Activated CD4-positive, alpha-beta T cell treated with anti-CD3 and anti-CD28 coated beads, Interleukin-2, amount 10 ng/mL, durations not matched to agents 24 days and 14 days (primary cell): Measurements from ENCODE around the gene HASPIN. TPM values are rescaled to one million over a fixed set of nuclear protein-coding genes. Genes with fewer than 3 reads are reported as not detected.
"Not testable (repeated sequence)": the region's sequence is repeated elsewhere in the genome, so short reads cannot be mapped to it uniquely, and the experiment has no call there.

Source experiments
- DNase-seq: peaks from one replicate; pipeline ENCODE4 v3.0.0; 2022
- H3K27ac Mint-ChIP-seq: one replicate; pipeline ENCODE4 v1.8.0; 2022; ENCODE audit warnings: mild to moderate bottlenecking, mixed read lengths
- H3K27me3 Mint-ChIP-seq: one replicate; pipeline ENCODE4 v1.8.0; 2022; ENCODE audit warnings: mixed read lengths
- H3K36me3 Mint-ChIP-seq: one replicate; pipeline ENCODE4 v1.8.0; 2022; ENCODE audit warnings: low read depth, mild to moderate bottlenecking, mixed read lengths
- H3K4me1 Mint-ChIP-seq: one replicate; pipeline ENCODE4 v1.8.0; 2021; ENCODE audit warnings: mixed read lengths
- H3K4me3 Mint-ChIP-seq: one replicate; pipeline ENCODE4 v1.8.0; 2022; ENCODE audit warnings: mild to moderate bottlenecking, moderate library complexity, mixed read lengths
- H3K9me3 Mint-ChIP-seq: one replicate; pipeline ENCODE4 v1.8.0; 2021; ENCODE audit warnings: mixed read lengths
- intact Hi-C: fragments of 100-400 bp; cut with micrococcal nuclease; formaldehyde crosslinking; loops from one replicate; pipeline ENCODE4 v1.15.1; 2023
- total RNA-seq: library from RNA; stranded (reverse); gene quantifications from 2 replicates; pipeline ENCODE4 v1.2.3, GENCODE V29; 2022

Gene HASPIN
- total RNA-seq, 1 donor from 2014 or later, result 25.1 TPM

DNA sequence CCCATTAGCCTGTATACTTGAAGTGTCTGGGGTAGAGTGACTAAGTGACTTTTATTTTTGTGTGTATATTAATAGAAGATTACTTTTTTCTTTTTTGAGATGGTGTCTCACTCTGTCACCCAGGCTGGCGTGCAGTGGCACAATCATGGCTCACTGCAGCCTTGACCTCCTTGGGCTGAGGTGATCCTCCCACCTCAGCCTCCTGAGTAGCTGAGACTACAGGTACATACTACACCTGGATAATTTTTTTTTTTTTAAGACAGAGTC is 18.1 kb upstream of the HASPIN start:
- H3K9me3 Mint-ChIP-seq, H3K27me3 Mint-ChIP-seq, H3K27ac Mint-ChIP-seq, intact Hi-C loops, DNase-seq, H3K4me3 Mint-ChIP-seq: not testable (repeated sequence)
- Mint-ChIP-seq H3K4me1 (peaks cover 25% of the 10 kb centered on the region), H3K36me3 (peaks cover 37% of the 10 kb centered on the region)

- no peaks in the 10 kb centered on the region for H3K27me3 Mint-ChIP-seq
- H3K9me3 Mint-ChIP-seq, result no peaks in the 10 kb centered on the region
- peak overlapping the region; percentile 37 for H3K27ac Mint-ChIP-seq
- peaks cover 41% of the 10 kb centered on the region for H3K4me1 Mint-ChIP-seq
- intact Hi-C loops, result no loop called here
- H3K4me3 Mint-ChIP-seq, result peak overlapping the region; percentile 22
- DNase-seq, result no peak
- H3K36me3 Mint-ChIP-seq, result peaks cover 39% of the 10 kb centered on the region
These were observed 15.3 kb upstream of the HASPIN start for GRCh38 chr17:3708366-3708765.

- Mint-ChIP-seq H3K27me3 (no peaks in the 10 kb centered on the region), H3K36me3 (peaks cover 43% of the 10 kb centered on the region), H3K9me3 (no peaks in the 10 kb centered on the region), H3K4me1 (peaks cover 51% of the 10 kb centered on the region), H3K4me3 (peak overlapping the region; percentile 59), H3K27ac (peak overlapping the region; percentile 85)
- peak; percentile 94 for DNase-seq
- intact Hi-C loops, result loop anchor here (1.0 to 2.0 kb wide), 5 partner anchors 12 to 74 kb away; partner anchors contain the start of genes CTNS, EMC6, HASPIN and P2RX5
These were observed 12.7 kb upstream of the HASPIN start for GRCh38 chr17:3710951-3711383.

GRCh38 chr17:3712811-3713463 is 10.8 kb upstream of the HASPIN start:
- Mint-ChIP-seq H3K36me3 (peaks cover 59% of the 10 kb centered on the region), H3K9me3 (no peaks in the 10 kb centered on the region), H3K27ac (peak overlapping the region; percentile 89), H3K4me1 (peaks cover 64% of the 10 kb centered on the region), H3K4me3 (peak overlapping the region; percentile 71), H3K27me3 (no peaks in the 10 kb centered on the region)
- intact Hi-C loops, result no loop called here
- DNase-seq, result peak; percentile 78

DNA sequence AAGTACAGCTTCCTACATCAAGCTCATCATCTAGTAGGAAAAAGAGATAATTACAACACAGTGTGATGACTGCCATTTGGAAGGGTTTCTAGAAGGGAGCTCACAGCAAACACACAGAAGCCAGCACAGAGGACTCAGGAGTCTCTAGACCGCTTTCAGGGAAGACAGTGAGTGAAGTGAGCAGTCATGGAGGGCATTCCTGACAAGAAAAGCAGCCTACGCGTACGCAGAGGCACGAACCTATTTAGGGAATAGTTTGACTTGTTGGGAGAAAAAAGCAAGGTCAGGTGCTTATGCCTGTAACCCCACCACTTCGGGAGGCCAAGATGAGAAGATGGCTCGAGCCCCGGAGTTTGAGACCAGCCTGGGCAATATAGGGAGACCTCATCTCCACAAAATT is 8.4 kb upstream of the HASPIN start:
- Mint-ChIP-seq H3K27ac (peak overlapping the region; percentile 78), H3K27me3 (no peaks in the 10 kb centered on the region)

GRCh38 chr17:3718201-3718600 is 5.5 kb upstream of the HASPIN start:
- DNase-seq, result no peak
- intact Hi-C loops, result no loop called here
- peak overlapping the region; percentile 12 for H3K27ac Mint-ChIP-seq
- no peaks in the 10 kb centered on the region for H3K9me3 Mint-ChIP-seq
- H3K4me3 Mint-ChIP-seq, result no peak overlapping the region
- peaks cover 78% of the 10 kb centered on the region for H3K36me3 Mint-ChIP-seq
- H3K27me3 Mint-ChIP-seq, result no peaks in the 10 kb centered on the region
- peaks cover 56% of the 10 kb centered on the region for H3K4me1 Mint-ChIP-seq

More for the DNA sequence above, 8.4 kb upstream of the HASPIN start:
- no peak for DNase-seq
- intact Hi-C loops, result no loop called here
- Mint-ChIP-seq H3K9me3 (no peaks in the 10 kb centered on the region), H3K4me3 (peak overlapping the region; percentile 45), H3K36me3 (peaks cover 75% of the 10 kb centered on the region), H3K4me1 (peaks cover 63% of the 10 kb centered on the region)

DNA sequence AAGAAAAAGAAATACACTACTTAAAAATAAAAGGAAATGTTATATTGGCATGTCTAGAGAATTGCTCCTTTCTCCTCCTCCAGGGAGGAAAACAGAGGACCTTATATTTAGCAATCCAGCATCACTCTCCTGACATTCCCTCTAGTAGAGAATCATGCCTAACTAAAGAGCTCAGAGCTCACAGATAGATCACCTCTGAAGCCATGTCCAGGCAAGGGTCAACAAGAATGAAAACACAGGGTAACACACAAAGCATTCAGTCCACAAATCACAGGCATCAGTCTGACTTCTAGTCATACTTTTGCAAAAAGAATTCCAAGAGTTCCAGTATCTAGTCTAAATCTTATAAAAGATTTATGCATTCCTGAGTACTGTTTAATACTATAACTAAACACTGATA is 4.4 kb upstream of the HASPIN start:
- no peaks in the 10 kb centered on the region for H3K9me3 Mint-ChIP-seq
- intact Hi-C loops, result no loop called here
- peaks cover 53% of the 10 kb centered on the region for H3K4me1 Mint-ChIP-seq
- no peaks in the 10 kb centered on the region for H3K27me3 Mint-ChIP-seq
- no peak for DNase-seq
- no peak overlapping the region for H3K27ac Mint-ChIP-seq
- peaks cover 74% of the 10 kb centered on the region for H3K36me3 Mint-ChIP-seq
- peak overlapping the region; percentile 17 for H3K4me3 Mint-ChIP-seq

DNA sequence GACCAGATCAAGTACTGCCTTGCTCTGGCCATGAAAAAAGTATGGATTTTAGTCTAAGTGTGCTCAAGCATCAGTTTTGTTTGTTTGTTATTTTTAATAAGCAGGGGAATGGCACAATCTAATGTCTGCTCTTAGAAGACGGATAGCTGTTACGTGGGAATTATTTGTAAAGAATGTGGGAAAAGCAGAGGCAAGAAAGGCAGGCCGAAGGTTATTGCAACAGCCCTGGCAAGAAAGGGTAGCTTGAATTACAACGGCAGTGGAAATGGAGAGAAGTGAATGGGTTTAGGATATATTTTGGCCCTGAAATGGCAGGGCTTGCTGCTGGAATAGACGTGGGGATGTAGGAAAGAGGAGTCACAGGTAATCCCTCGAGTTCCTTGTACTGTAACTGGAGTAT is 987 bp upstream of the HASPIN start:
- intact Hi-C loops, result loop anchor here (1.0 to 5.0 kb wide), 3 partner anchors 11 to 240 kb away; partner anchors contain the start of gene ATP2A3
- DNase-seq, result no peak
- Mint-ChIP-seq H3K27ac (peak overlapping the region; percentile 68), H3K27me3 (no peaks in the 10 kb centered on the region), H3K9me3 (no peaks in the 10 kb centered on the region), H3K36me3 (peaks cover 67% of the 10 kb centered on the region), H3K4me1 (peaks cover 50% of the 10 kb centered on the region), H3K4me3 (peak overlapping the region; percentile 87)

- DNase-seq, result no peak
- Mint-ChIP-seq H3K27ac (peak overlapping the region; percentile 68), H3K9me3 (no peaks in the 10 kb centered on the region), H3K4me3 (peak overlapping the region; percentile 87), H3K27me3 (no peaks in the 10 kb centered on the region), H3K4me1 (peaks cover 49% of the 10 kb centered on the region), H3K36me3 (peaks cover 66% of the 10 kb centered on the region)
- intact Hi-C loops, result loop anchor here (1.0 to 5.0 kb wide), 3 partner anchors 12 to 239 kb away; partner anchors contain the start of gene ATP2A3
These were observed 531 bp upstream of the HASPIN start for GRCh38 chr17:3723188-3723555.

GRCh38 chr17:3724378-3725077 is 825 bp downstream of the HASPIN start:
- H3K27ac Mint-ChIP-seq, result peak overlapping the region; percentile 68
- peak overlapping the region; percentile 87 for H3K4me3 Mint-ChIP-seq
- DNase-seq, result no peak
- no peaks in the 10 kb centered on the region for H3K9me3 Mint-ChIP-seq
- H3K36me3 Mint-ChIP-seq, result peaks cover 61% of the 10 kb centered on the region
- intact Hi-C loops, result loop anchor here (5.0 kb wide), 1 partner anchor 238 kb away; the partner anchor contains the start of gene ATP2A3
- H3K27me3 Mint-ChIP-seq, result no peaks in the 10 kb centered on the region
- H3K4me1 Mint-ChIP-seq, result peaks cover 43% of the 10 kb centered on the region

GRCh38 chr17:3727041-3727440 is 3.3 kb downstream of the HASPIN start:
- H3K27me3 Mint-ChIP-seq, result no peaks in the 10 kb centered on the region
- no peaks in the 10 kb centered on the region for H3K9me3 Mint-ChIP-seq
- intact Hi-C loops, result no loop called here
- no peak overlapping the region for H3K27ac Mint-ChIP-seq
- H3K36me3 Mint-ChIP-seq, result peaks cover 45% of the 10 kb centered on the region
- no peak for DNase-seq
- peak overlapping the region; percentile 2 for H3K4me3 Mint-ChIP-seq
- H3K4me1 Mint-ChIP-seq, result peaks cover 29% of the 10 kb centered on the region

GRCh38 chr17:3728099-3728498 is 4.4 kb downstream of the HASPIN start:
- intact Hi-C loops, DNase-seq, H3K27me3 Mint-ChIP-seq, H3K9me3 Mint-ChIP-seq, H3K4me3 Mint-ChIP-seq, H3K27ac Mint-ChIP-seq: not testable (repeated sequence)
- Mint-ChIP-seq H3K4me1 (peaks cover 27% of the 10 kb centered on the region), H3K36me3 (peaks cover 36% of the 10 kb centered on the region)

DNA sequence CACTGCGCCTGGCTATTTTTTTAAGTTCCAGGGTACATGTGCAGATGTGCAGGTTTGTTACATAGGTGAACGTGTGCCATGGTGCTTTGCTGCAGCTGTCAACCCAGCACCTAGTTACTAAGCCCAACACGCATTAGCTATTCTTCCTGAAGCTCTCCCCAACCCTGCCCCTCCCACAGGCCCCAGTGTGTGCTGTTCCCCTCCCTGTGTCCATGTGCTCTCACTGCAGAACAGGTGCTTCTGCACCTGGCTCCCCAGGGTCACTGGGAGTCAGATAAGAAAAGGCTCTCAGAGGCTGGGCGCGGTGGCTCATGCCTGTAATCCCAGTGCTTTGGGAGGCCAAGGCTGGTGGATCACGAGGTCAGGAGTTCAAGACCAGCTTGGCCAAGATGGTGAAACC is 6.2 kb downstream of the HASPIN start:
- Mint-ChIP-seq H3K36me3 (peaks cover 30% of the 10 kb centered on the region), H3K27me3 (no peaks in the 10 kb centered on the region), H3K4me3 (no peak overlapping the region), H3K27ac (no peak overlapping the region), H3K4me1 (peaks cover 25% of the 10 kb centered on the region), H3K9me3 (no peaks in the 10 kb centered on the region)
- intact Hi-C loops, result no loop called here
- DNase-seq, result no peak

GRCh38 chr17:3730881-3731429 is 7.3 kb downstream of the HASPIN start:
- H3K4me1 Mint-ChIP-seq, result peaks cover 14% of the 10 kb centered on the region
- intact Hi-C loops, result no loop called here
- H3K36me3 Mint-ChIP-seq, result peaks cover 20% of the 10 kb centered on the region
- no peaks in the 10 kb centered on the region for H3K9me3 Mint-ChIP-seq
- no peak overlapping the region for H3K4me3 Mint-ChIP-seq
- no peaks in the 10 kb centered on the region for H3K27me3 Mint-ChIP-seq
- DNase-seq, result no peak
- H3K27ac Mint-ChIP-seq, result peak overlapping the region; percentile 6
